CD4-positive, alpha-beta T cell treated with Interleukin-21 for 1 hour (primary cell): ENCODE measurements around the gene SAMD15.
"Not testable (repeated sequence)": the region's sequence is repeated elsewhere in the genome, so short reads cannot be mapped to it uniquely, and the experiment has no call there.

Experiments used
- DNase-seq: peaks from one replicate; pipeline ENCODE4 v3.0.0-alpha.2; 2020

Gene SAMD15

GRCh38 chr14:77376771-77377501 lies at the start of gene SAMD15, which contains the start of gene TMED8:
SAMD15 (plus strand) TSS chr14:77377379; CDS start chr14:77377419, 40 bp downstream.
TMED8 (minus strand) TSS chr14:77377094; CDS start chr14:77377053, 41 bp downstream.
- DNase-seq, result peak; percentile 85

- DNase-seq, result no peak
These were observed 47.3 kb upstream of the SAMD15 start for GRCh38 chr14:77329872-77330271.

GRCh38 chr14:77335576-77335975 lies 41.6 kb upstream of the SAMD15 start:
- no peak for DNase-seq

GRCh38 chr14:77337255-77337654 lies 39.9 kb upstream of the SAMD15 start:
- DNase-seq, result not testable (repeated sequence)

GRCh38 chr14:77337880-77338279 lies 39.3 kb upstream of the SAMD15 start:
- no peak for DNase-seq

- no peak for DNase-seq
These were observed 38.9 kb upstream of the SAMD15 start for GRCh38 chr14:77338302-77338701.

- DNase-seq, result no peak
These were observed 37.8 kb upstream of the SAMD15 start for GRCh38 chr14:77339407-77339806.

GRCh38 chr14:77340389-77340788 lies 36.8 kb upstream of the SAMD15 start:
- DNase-seq, result no peak

GRCh38 chr14:77342726-77343397 lies 34.3 kb upstream of the SAMD15 start:
- no peak for DNase-seq

GRCh38 chr14:77343662-77344061 lies 33.5 kb upstream of the SAMD15 start:
- DNase-seq, result no peak

- no peak for DNase-seq
These were observed 32.7 kb upstream of the SAMD15 start for GRCh38 chr14:77344377-77344996.

GRCh38 chr14:77346495-77346894 lies 30.7 kb upstream of the SAMD15 start:
- DNase-seq, result no peak

- no peak for DNase-seq
These were observed 29.4 kb upstream of the SAMD15 start for GRCh38 chr14:77347751-77348150.

- no peak for DNase-seq
These were observed 23.6 kb upstream of the SAMD15 start for GRCh38 chr14:77353469-77354141.

GRCh38 chr14:77355811-77356210 lies 21.4 kb upstream of the SAMD15 start:
- no peak for DNase-seq

GRCh38 chr14:77356899-77357298 lies 20.3 kb upstream of the SAMD15 start:
- DNase-seq, result no peak

GRCh38 chr14:77359626-77360025 lies 17.6 kb upstream of the SAMD15 start:
- DNase-seq, result no peak

GRCh38 chr14:77364146-77364545 lies 13.0 kb upstream of the SAMD15 start:
- no peak for DNase-seq

GRCh38 chr14:77369285-77369684 lies 7.9 kb upstream of the SAMD15 start:
- DNase-seq, result peak; percentile 33

GRCh38 chr14:77372304-77372841 lies 4.8 kb upstream of the SAMD15 start:
- DNase-seq, result peak; percentile 13

- DNase-seq, result no peak
These were observed 1.8 kb upstream of the SAMD15 start for GRCh38 chr14:77375164-77375950.
